Measurements from ENCODE around the gene COL12A1.

DNA sequence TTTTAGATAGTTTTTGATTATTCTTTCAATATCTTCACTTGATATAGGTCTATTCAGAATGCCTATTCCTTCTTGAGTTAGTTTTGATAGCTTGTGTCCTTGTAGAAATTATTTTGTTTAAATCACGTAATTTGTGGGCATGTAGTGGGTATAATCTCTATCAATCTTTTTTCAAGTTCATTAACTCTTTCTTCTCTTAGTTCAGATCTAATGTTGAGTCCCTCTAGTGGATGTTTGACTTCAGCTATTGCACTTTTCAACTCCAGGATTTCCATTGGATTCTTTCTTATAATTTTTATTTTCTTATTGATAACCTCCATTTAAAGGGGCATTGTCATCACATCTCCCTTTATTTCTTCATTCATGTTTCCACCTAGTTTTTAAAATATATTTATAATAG, 135.6 kb downstream of the COL12A1 start:
- no peak for TF ChIP-seq POLR2A (IDR thresholded peaks at IDR 0.05; ENCODE audit: extremely low read depth, insufficient read length)
- TF ChIP-seq, protein P1, sequence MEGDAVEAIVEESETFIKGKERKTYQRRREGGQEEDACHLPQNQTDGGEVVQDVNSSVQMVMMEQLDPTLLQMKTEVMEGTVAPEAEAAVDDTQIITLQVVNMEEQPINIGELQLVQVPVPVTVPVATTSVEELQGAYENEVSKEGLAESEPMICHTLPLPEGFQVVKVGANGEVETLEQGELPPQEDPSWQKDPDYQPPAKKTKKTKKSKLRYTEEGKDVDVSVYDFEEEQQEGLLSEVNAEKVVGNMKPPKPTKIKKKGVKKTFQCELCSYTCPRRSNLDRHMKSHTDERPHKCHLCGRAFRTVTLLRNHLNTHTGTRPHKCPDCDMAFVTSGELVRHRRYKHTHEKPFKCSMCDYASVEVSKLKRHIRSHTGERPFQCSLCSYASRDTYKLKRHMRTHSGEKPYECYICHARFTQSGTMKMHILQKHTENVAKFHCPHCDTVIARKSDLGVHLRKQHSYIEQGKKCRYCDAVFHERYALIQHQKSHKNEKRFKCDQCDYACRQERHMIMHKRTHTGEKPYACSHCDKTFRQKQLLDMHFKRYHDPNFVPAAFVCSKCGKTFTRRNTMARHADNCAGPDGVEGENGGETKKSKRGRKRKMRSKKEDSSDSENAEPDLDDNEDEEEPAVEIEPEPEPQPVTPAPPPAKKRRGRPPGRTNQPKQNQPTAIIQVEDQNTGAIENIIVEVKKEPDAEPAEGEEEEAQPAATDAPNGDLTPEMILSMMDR (IDR thresholded peaks at IDR 0.05; ENCODE audit: low read depth, low read length): no peak
- no peak for TF ChIP-seq MYC (IDR thresholded peaks at IDR 0.05; ENCODE audit: low read depth, low read length)
- TF ChIP-seq, protein P2, sequence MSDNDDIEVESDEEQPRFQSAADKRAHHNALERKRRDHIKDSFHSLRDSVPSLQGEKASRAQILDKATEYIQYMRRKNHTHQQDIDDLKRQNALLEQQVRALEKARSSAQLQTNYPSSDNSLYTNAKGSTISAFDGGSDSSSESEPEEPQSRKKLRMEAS (IDR thresholded peaks at IDR 0.05; ENCODE audit: low read depth, low read length): no peak
